ENCODE measurements around the gene DUS1L. TPM values are rescaled to one million over a fixed set of nuclear protein-coding genes. Genes with fewer than 3 reads are reported as not detected.
A peak's percentile ranks its signal among the peaks of the same experiment; 100 is the strongest.

Gene DUS1L
- total RNA-seq, 6 experiments from 2014 or later: 61.8 to 115 (median 89.9) TPM

DNA sequence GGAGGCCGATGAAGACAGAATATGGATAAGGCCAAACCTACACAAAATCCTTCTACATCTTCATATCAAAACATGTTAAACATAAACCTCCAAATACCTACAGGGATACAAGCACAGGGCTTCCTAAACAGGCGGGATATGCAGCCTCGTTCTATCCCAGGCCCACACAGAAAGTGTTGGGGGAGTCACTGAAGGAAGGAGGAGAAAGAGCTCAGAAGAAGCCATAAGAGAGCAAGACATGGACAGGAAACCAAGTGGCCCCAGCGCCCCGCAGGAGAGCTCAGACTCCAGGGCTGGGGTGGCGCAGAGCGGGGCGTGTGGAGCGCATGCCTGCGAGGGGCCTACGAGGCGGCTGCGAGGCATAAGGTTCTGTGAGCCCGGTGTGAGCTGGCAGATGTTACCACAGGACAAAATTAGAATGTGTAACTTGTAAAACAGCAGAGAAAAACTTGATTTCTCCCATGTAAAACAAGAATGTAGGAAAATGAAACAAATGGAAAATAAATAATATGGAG lies 43.4 kb upstream of the DUS1L start:
- Histone ChIP-seq H3K36me3 (no peaks in the 10 kb centered on the region), H3K4me3 (no peak overlapping the region), H3K4me1 (peaks cover 0 to 96% (median 47%) of the 10 kb centered on the region in 4 donors), H3K9me3 (no peaks in the 10 kb centered on the region), H3K27me3 (no peaks in the 10 kb centered on the region), H3K27ac (peak overlapping the region; percentile 36 to 99 (median 99))
- intact Hi-C loops (cut with DNase I): no loop called here
- TF ChIP-seq, protein P1, sequence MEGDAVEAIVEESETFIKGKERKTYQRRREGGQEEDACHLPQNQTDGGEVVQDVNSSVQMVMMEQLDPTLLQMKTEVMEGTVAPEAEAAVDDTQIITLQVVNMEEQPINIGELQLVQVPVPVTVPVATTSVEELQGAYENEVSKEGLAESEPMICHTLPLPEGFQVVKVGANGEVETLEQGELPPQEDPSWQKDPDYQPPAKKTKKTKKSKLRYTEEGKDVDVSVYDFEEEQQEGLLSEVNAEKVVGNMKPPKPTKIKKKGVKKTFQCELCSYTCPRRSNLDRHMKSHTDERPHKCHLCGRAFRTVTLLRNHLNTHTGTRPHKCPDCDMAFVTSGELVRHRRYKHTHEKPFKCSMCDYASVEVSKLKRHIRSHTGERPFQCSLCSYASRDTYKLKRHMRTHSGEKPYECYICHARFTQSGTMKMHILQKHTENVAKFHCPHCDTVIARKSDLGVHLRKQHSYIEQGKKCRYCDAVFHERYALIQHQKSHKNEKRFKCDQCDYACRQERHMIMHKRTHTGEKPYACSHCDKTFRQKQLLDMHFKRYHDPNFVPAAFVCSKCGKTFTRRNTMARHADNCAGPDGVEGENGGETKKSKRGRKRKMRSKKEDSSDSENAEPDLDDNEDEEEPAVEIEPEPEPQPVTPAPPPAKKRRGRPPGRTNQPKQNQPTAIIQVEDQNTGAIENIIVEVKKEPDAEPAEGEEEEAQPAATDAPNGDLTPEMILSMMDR (IDR thresholded peaks at IDR 0.05): no peak
- TF ChIP-seq POLR2A (IDR thresholded peaks at IDR 0.05): no peak
- WGBS (ENCODE audit: insufficient coverage, low coverage, low lambda C conversion rate, missing lambda C conversion rate): 86% methylated on average over 9 of the region's 14 CpGs
- DNase-seq: no peak
- ATAC-seq: no peak

GRCh38 chr17:82108496-82108945 lies 42.9 kb upstream of the DUS1L start:
- H3K27ac ChIP-seq: peak overlapping the region; percentile 36 to 99 (median 99)
- ATAC-seq: peak in 1 of 4 donors; percentile 9
- no peaks in the 10 kb centered on the region for H3K9me3 ChIP-seq
- peaks cover 0 to 96% (median 46%) of the 10 kb centered on the region in 4 donors for H3K4me1 ChIP-seq
- H3K4me3 ChIP-seq: peak overlapping the region in 1 of 3 donors; percentile 14
- H3K36me3 ChIP-seq: no peaks in the 10 kb centered on the region
- no peaks in the 10 kb centered on the region for H3K27me3 ChIP-seq
- intact Hi-C loops (cut with DNase I): no loop called here
- 68% methylated on average over 12 of the region's 19 CpGs for WGBS (ENCODE audit: insufficient coverage, low coverage, low lambda C conversion rate, missing lambda C conversion rate)
- TF ChIP-seq, protein P1 (IDR thresholded peaks at IDR 0.05): no peak
- no peak for TF ChIP-seq POLR2A (IDR thresholded peaks at IDR 0.05)
- DNase-seq: peak in 1 of 3 donors; percentile 45

DNA sequence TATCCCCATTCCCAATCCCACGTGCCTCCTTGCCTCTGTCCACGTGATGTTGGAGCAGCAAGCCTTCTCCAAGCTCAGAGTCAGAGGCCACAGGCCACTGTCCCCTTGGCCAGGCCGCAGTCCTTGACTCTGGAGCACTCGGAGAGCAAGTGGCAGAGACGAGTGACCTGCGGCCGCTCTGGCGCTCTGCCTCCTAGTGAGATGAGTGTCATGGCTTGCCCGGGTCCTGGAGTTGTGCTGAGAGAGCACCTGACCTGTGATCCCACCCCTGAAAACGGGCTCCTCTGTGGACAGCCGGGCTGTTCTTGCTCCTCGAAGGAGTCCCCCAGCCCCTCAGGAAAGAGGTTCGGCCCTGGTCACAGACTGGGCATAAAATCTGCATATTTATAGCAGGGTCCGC lies 42.4 kb upstream of the DUS1L start:
- Histone ChIP-seq H3K9me3 (no peaks in the 10 kb centered on the region), H3K27me3 (no peaks in the 10 kb centered on the region), H3K36me3 (no peaks in the 10 kb centered on the region), H3K4me1 (peaks cover 0 to 96% (median 46%) of the 10 kb centered on the region in 4 donors), H3K27ac (peak overlapping the region; percentile 36 to 99 (median 99)), H3K4me3 (peak overlapping the region in 1 of 3 donors; percentile 14)
- DNase-seq (peak; percentile 84 to 97 (median 97)), ATAC-seq (peak; percentile 49 to 63 (median 55))
- 16% methylated on average over 3 of the region's 14 CpGs for WGBS (ENCODE audit: insufficient coverage, low coverage, low lambda C conversion rate, missing lambda C conversion rate)
- TF ChIP-seq, protein P1 (IDR thresholded peaks at IDR 0.05): no peak
- no peak for TF ChIP-seq POLR2A (IDR thresholded peaks at IDR 0.05)
- intact Hi-C loops (cut with DNase I): no loop called here

GRCh38 chr17:82107341-82107860 lies 41.8 kb upstream of the DUS1L start:
- TF ChIP-seq POLR2A (IDR thresholded peaks at IDR 0.05): no peak
- TF ChIP-seq, protein P1 (IDR thresholded peaks at IDR 0.05): peak in 3 of 4 donors; percentile 21 to 38 (median 27)
- peaks cover 0 to 95% (median 47%) of the 10 kb centered on the region in 4 donors for H3K4me1 ChIP-seq
- DNase-seq (peak; percentile 33 to 64 (median 61)), ATAC-seq (peak in 1 of 4 donors; percentile 0)
- H3K4me3 ChIP-seq: no peak overlapping the region
- intact Hi-C loops (cut with DNase I): no loop called here
- no peaks in the 10 kb centered on the region for H3K27me3 ChIP-seq
- no peaks in the 10 kb centered on the region for H3K36me3 ChIP-seq
- no peaks in the 10 kb centered on the region for H3K9me3 ChIP-seq
- WGBS (ENCODE audit: insufficient coverage, low coverage, low lambda C conversion rate, missing lambda C conversion rate): no CpG with 5 or more reads among the region's 24 CpGs
- H3K27ac ChIP-seq: peak overlapping the region in 2 of 3 donors; percentile 99
